Measurements from ENCODE around the gene NAV2.

NAV2 gene

GRCh38 chr11:20027556-20028013 lies 314.9 kb downstream of the NAV2 start:
- H3K27me3 ChIP-seq = no peaks in the 10 kb centered on the region
- H3K9me3 ChIP-seq = no peaks in the 10 kb centered on the region
- no peaks in the 10 kb centered on the region for H3K4me1 ChIP-seq (ENCODE audit: control insufficient read depth in 1 of 2, insufficient read depth in 1 of 2, low read depth in 1 of 2, low read length in 1 of 2)
- H3K27ac ChIP-seq = no peak overlapping the region
- H3K4me3 ChIP-seq (ENCODE audit: low read depth in 1 of 2, low read length in 1 of 2) = no peak overlapping the region
- no peak for TF ChIP-seq CTCF (IDR thresholded peaks at IDR 0.05)
- H3K36me3 ChIP-seq = no peaks in the 10 kb centered on the region

GRCh38 chr11:20029193-20029592 lies 316.6 kb downstream of the NAV2 start:
- no peak for TF ChIP-seq CTCF (IDR thresholded peaks at IDR 0.05)
- Histone ChIP-seq H3K36me3 (no peaks in the 10 kb centered on the region), H3K4me3 (ENCODE audit: low read depth in 1 of 2, low read length in 1 of 2) (no peak overlapping the region), H3K27me3 (peaks cover 5% of the 10 kb centered on the region), H3K4me1 (ENCODE audit: control insufficient read depth in 1 of 2, insufficient read depth in 1 of 2, low read depth in 1 of 2, low read length in 1 of 2) (no peaks in the 10 kb centered on the region), H3K27ac (no peak overlapping the region), H3K9me3 (no peaks in the 10 kb centered on the region)

- H3K9me3 ChIP-seq = no peaks in the 10 kb centered on the region
- H3K27ac ChIP-seq = no peak overlapping the region
- H3K27me3 ChIP-seq = peaks cover 11% of the 10 kb centered on the region
- no peak for TF ChIP-seq CTCF (IDR thresholded peaks at IDR 0.05)
- no peaks in the 10 kb centered on the region for H3K4me1 ChIP-seq (ENCODE audit: control insufficient read depth in 1 of 2, insufficient read depth in 1 of 2, low read depth in 1 of 2, low read length in 1 of 2)
- no peak overlapping the region for H3K4me3 ChIP-seq (ENCODE audit: low read depth in 1 of 2, low read length in 1 of 2)
- no peaks in the 10 kb centered on the region for H3K36me3 ChIP-seq
Measured at GRCh38 chr11:20030472-20030871, 317.8 kb downstream of the NAV2 start.

- TF ChIP-seq CTCF (IDR thresholded peaks at IDR 0.05) = no peak
- Histone ChIP-seq H3K36me3 (peaks cover 8% of the 10 kb centered on the region), H3K27me3 (peaks cover 11% of the 10 kb centered on the region), H3K4me3 (ENCODE audit: low read depth in 1 of 2, low read length in 1 of 2) (no peak overlapping the region), H3K27ac (no peak overlapping the region), H3K9me3 (no peaks in the 10 kb centered on the region), H3K4me1 (ENCODE audit: control insufficient read depth in 1 of 2, insufficient read depth in 1 of 2, low read depth in 1 of 2, low read length in 1 of 2) (peaks cover 0 to 5% of the 10 kb centered on the region in 2 experiments)
Measured at GRCh38 chr11:20031155-20032001, 318.7 kb downstream of the NAV2 start.

- Histone ChIP-seq H3K4me1 (ENCODE audit: control insufficient read depth in 1 of 2, insufficient read depth in 1 of 2, low read depth in 1 of 2, low read length in 1 of 2) (peaks cover 0 to 6% of the 10 kb centered on the region in 2 experiments), H3K36me3 (peaks cover 14% of the 10 kb centered on the region), H3K27ac (no peak overlapping the region), H3K9me3 (no peaks in the 10 kb centered on the region), H3K27me3 (peaks cover 11% of the 10 kb centered on the region), H3K4me3 (ENCODE audit: low read depth in 1 of 2, low read length in 1 of 2) (no peak overlapping the region)
- no peak for TF ChIP-seq CTCF (IDR thresholded peaks at IDR 0.05)
Measured at GRCh38 chr11:20032127-20032526, 319.5 kb downstream of the NAV2 start.

Data from neutrophil (primary cell).